Neural progenitor cell (in vitro differentiated cells): ENCODE results near the gene NCKIPSD. TPM values are rescaled to one million over a fixed set of nuclear protein-coding genes. Genes with fewer than 3 reads are reported as not detected.
A peak's percentile ranks its signal among the peaks of the same experiment; 100 is the strongest.

Experiments used
- DNase-seq: peaks from one replicate; pipeline ENCODE4 v3.0.0-alpha.2; 2016; ENCODE audit warnings: low spot score
- H2AFZ ChIP-seq: fragments of 200-600 bp; sonication (generic); replicated peaks from 2 replicates; pipeline ENCODE4 v1.6.1; 2016; ENCODE audit warnings: antibody characterized with exemption
- H3F3A ChIP-seq: fragments of 200-600 bp; sonication (generic); 2 replicates; pipeline ENCODE4 v1.6.1; 2016; ENCODE audit warnings: antibody characterized with exemption, low read depth
- H3K27ac ChIP-seq: fragments of 200-600 bp; sonication (generic); 2 replicates; pipeline ENCODE4 v1.5.1; 2016; ENCODE audit warnings: mild to moderate bottlenecking
- H3K27me3 ChIP-seq: fragments of 200-600 bp; sonication (generic); 2 replicates; pipeline ENCODE4 v1.6.1; 2016; ENCODE audit warnings: mild to moderate bottlenecking, moderate library complexity
- H3K36me3 ChIP-seq: fragments of 200-600 bp; sonication (generic); 2 replicates; pipeline ENCODE4 v1.5.1; 2016
- H3K4me1 ChIP-seq: fragments of 200-600 bp; sonication (generic); 2 replicates; pipeline ENCODE4 v1.6.1; 2016; ENCODE audit warnings: mixed run types
- H3K4me2 ChIP-seq: fragments of 200-600 bp; sonication (generic); 2 replicates; pipeline ENCODE4 v1.6.1; 2016
- H3K4me3 ChIP-seq: fragments of 200-600 bp; sonication (generic); 2 replicates; pipeline ENCODE4 v1.5.1; 2016
- H3K79me2 ChIP-seq: fragments of 200-600 bp; sonication (generic); 2 replicates; pipeline ENCODE4 v1.6.1; 2016; ENCODE audit warnings: low read depth
- H3K9ac ChIP-seq: fragments of 200-600 bp; sonication (generic); 2 replicates; pipeline ENCODE4 v1.6.1; 2016
- H3K9me3 ChIP-seq: fragments of 200-600 bp; sonication (generic); 2 replicates; pipeline ENCODE4 v1.5.1; 2016; ENCODE audit warnings: low read depth
- H4K20me1 ChIP-seq: fragments of 200-600 bp; sonication (generic); 2 replicates; pipeline ENCODE4 v1.6.1; 2016; ENCODE audit warnings: low read depth
- H3K27ac Mint-ChIP-seq: 3 replicates; pipeline ENCODE4 v1.8.0; 2021; ENCODE audit warnings: mixed read lengths
- H3K27me3 Mint-ChIP-seq: 2 replicates; pipeline ENCODE4 v1.8.0; 2022; ENCODE audit warnings: low read depth, mild to moderate bottlenecking, inconsistent platforms, moderate library complexity, mixed read lengths; ENCODE audit not compliant: insufficient read depth
- H3K36me3 Mint-ChIP-seq: 3 replicates; pipeline ENCODE4 v1.8.0; 2021; ENCODE audit warnings: mixed read lengths
- H3K4me1 Mint-ChIP-seq: 3 replicates; pipeline ENCODE4 v1.8.0; 2021; ENCODE audit warnings: mixed read lengths
- H3K4me3 Mint-ChIP-seq: 3 replicates; pipeline ENCODE4 v1.8.0; 2021; ENCODE audit warnings: mild to moderate bottlenecking, moderate library complexity, mixed read lengths
- H3K9me3 Mint-ChIP-seq: 3 replicates; pipeline ENCODE4 v1.8.0; 2020; ENCODE audit warnings: mixed read lengths
- CTCF ChIP-seq: fragments of 200-600 bp; sonication (generic); IDR thresholded peaks from 2 replicates; pipeline ENCODE4 v1.5.1; 2017; ENCODE audit warnings: antibody characterized with exemption, mild to moderate bottlenecking
- EZH2 ChIP-seq: fragments of 200-600 bp; sonication (generic); IDR thresholded peaks from 2 replicates; pipeline ENCODE4 v1.6.1; 2017; ENCODE audit warnings: antibody characterized with exemption, mild to moderate bottlenecking, moderate library complexity
- EZH2phosphoT487 ChIP-seq: fragments of 200-600 bp; sonication (generic); IDR thresholded peaks from 2 replicates; pipeline ENCODE4 v1.6.1; 2017; ENCODE audit warnings: antibody characterized with exemption
- total RNA-seq: library from RNA; depleted of rRNA; stranded (reverse); fragments of >200 nt; gene quantifications from 2 replicates; pipeline ENCODE4 v1.2.3, GENCODE V29; 2015; ENCODE audit warnings: low replicate concordance

NCKIPSD gene
- total RNA-seq, 1 donor from 2014 or later, result 32.8 TPM

GRCh38 chr3:48656061-48656840 lies 29.5 kb downstream of the NCKIPSD start:
- Mint-ChIP-seq H3K4me3 (peak overlapping the region; percentile 43), H3K4me1 (peaks cover 13% of the 10 kb centered on the region), H3K27ac (no peak overlapping the region), H3K27me3 (peaks cover 14% of the 10 kb centered on the region), H3K36me3 (peaks cover 42% of the 10 kb centered on the region), H3K9me3 (peaks cover 3% of the 10 kb centered on the region)
- peak; percentile 95 for DNase-seq
- Histone ChIP-seq H4K20me1 (peaks cover 56% of the 10 kb centered on the region), H2AFZ (peak overlapping the region; percentile 89), H3K79me2 (peaks cover 13% of the 10 kb centered on the region), H3K27ac (no peak overlapping the region), H3K4me1 (peaks cover 11% of the 10 kb centered on the region), H3F3A (peaks cover 33% of the 10 kb centered on the region), H3K9me3 (no peaks in the 10 kb centered on the region), H3K9ac (no peak overlapping the region), H3K4me2 (peak overlapping the region; percentile 75), H3K27me3 (peaks cover 8% of the 10 kb centered on the region), H3K4me3 (peak overlapping the region; percentile 51), H3K36me3 (no peaks in the 10 kb centered on the region)
- TF ChIP-seq EZH2 (no peak), EZH2phosphoT487 (no peak), CTCF (peak; percentile 76)

- Histone ChIP-seq H3F3A (peaks cover 26% of the 10 kb centered on the region), H3K4me2 (peak overlapping the region; percentile 75), H3K9me3 (no peaks in the 10 kb centered on the region), H3K9ac (no peak overlapping the region), H3K79me2 (peaks cover 9% of the 10 kb centered on the region), H3K36me3 (no peaks in the 10 kb centered on the region), H3K27me3 (peaks cover 8% of the 10 kb centered on the region), H2AFZ (no peak overlapping the region), H4K20me1 (peaks cover 50% of the 10 kb centered on the region), H3K27ac (no peak overlapping the region), H3K4me3 (peak overlapping the region; percentile 51), H3K4me1 (peaks cover 10% of the 10 kb centered on the region)
- Mint-ChIP-seq H3K27ac (no peak overlapping the region), H3K27me3 (peaks cover 14% of the 10 kb centered on the region), H3K4me1 (peaks cover 16% of the 10 kb centered on the region), H3K9me3 (peaks cover 3% of the 10 kb centered on the region), H3K36me3 (peaks cover 46% of the 10 kb centered on the region), H3K4me3 (peak overlapping the region; percentile 67)
- TF ChIP-seq EZH2phosphoT487 (no peak), CTCF (no peak), EZH2 (no peak)
- DNase-seq, result no peak
These were observed 30.1 kb downstream of the NCKIPSD start for GRCh38 chr3:48655606-48656005.

GRCh38 chr3:48655063-48655462 lies 30.7 kb downstream of the NCKIPSD start:
- DNase-seq, result no peak
- H3K27ac Mint-ChIP-seq, result no peak overlapping the region

More at GRCh38 chr3:48655063-48655462, 30.7 kb downstream of the NCKIPSD start:
- Histone ChIP-seq H3K9me3 (no peaks in the 10 kb centered on the region), H3K79me2 (peaks cover 6% of the 10 kb centered on the region), H2AFZ (no peak overlapping the region), H3K4me3 (peak overlapping the region; percentile 51), H4K20me1 (peaks cover 44% of the 10 kb centered on the region), H3K27ac (no peak overlapping the region), H3K9ac (no peak overlapping the region), H3K4me2 (peak overlapping the region; percentile 75), H3K27me3 (peaks cover 8% of the 10 kb centered on the region), H3K36me3 (no peaks in the 10 kb centered on the region), H3K4me1 (peaks cover 10% of the 10 kb centered on the region), H3F3A (peaks cover 24% of the 10 kb centered on the region)
- H3K9me3 Mint-ChIP-seq, result peaks cover 3% of the 10 kb centered on the region
- peaks cover 44% of the 10 kb centered on the region for H3K36me3 Mint-ChIP-seq
- peaks cover 14% of the 10 kb centered on the region for H3K27me3 Mint-ChIP-seq
- peak overlapping the region; percentile 67 for H3K4me3 Mint-ChIP-seq
- no peak for TF ChIP-seq EZH2
- TF ChIP-seq EZH2phosphoT487, result no peak
- H3K4me1 Mint-ChIP-seq, result peaks cover 16% of the 10 kb centered on the region
